ENCODE measurements around the gene PCDH15. TPM values are rescaled to one million over a fixed set of nuclear protein-coding genes. Genes with fewer than 3 reads are reported as not detected.

Gene PCDH15
- total RNA-seq, 1 experiment from 2014 or later = 0.61 TPM

DNA sequence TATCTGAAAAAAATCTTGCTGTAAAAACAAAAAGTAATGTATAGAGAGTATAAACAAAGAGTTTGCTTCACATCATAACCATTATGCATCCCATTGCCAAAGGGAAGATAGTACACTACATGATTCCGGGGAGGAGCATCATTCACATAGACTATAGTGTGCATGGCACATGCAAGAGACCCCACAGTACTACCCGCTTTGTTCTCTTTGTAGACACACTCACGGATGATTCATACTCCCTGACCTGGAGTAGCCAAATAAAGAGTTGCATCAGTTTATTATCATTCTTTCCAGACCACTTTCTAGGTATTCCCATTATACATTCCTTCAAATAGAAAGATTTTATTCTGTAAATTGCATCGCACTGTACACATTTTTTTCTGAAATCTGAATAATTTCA is 356.9 kb downstream of the PCDH15 start:
- Histone ChIP-seq H4K8ac (replicated peaks; ENCODE audit: insufficient read length, low read depth, low read length) (no peak overlapping the region), H4K91ac (ENCODE audit: insufficient read length, low read depth, low read length) (no peak overlapping the region)

More for the DNA sequence above, 356.9 kb downstream of the PCDH15 start:
- H3K4me1 ChIP-seq (ENCODE audit: insufficient read depth, low read length) = no peaks in the 10 kb centered on the region
- no peak overlapping the region for H2BK5ac ChIP-seq (ENCODE audit: insufficient read length, low read length)
- no peak overlapping the region for H2AFZ ChIP-seq (ENCODE audit: low read length)
- TF ChIP-seq, protein P1, sequence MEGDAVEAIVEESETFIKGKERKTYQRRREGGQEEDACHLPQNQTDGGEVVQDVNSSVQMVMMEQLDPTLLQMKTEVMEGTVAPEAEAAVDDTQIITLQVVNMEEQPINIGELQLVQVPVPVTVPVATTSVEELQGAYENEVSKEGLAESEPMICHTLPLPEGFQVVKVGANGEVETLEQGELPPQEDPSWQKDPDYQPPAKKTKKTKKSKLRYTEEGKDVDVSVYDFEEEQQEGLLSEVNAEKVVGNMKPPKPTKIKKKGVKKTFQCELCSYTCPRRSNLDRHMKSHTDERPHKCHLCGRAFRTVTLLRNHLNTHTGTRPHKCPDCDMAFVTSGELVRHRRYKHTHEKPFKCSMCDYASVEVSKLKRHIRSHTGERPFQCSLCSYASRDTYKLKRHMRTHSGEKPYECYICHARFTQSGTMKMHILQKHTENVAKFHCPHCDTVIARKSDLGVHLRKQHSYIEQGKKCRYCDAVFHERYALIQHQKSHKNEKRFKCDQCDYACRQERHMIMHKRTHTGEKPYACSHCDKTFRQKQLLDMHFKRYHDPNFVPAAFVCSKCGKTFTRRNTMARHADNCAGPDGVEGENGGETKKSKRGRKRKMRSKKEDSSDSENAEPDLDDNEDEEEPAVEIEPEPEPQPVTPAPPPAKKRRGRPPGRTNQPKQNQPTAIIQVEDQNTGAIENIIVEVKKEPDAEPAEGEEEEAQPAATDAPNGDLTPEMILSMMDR (conservative IDR thresholded peaks at IDR 0.05) = no peak
- no peaks in the 10 kb centered on the region for H4K20me1 ChIP-seq (ENCODE audit: control insufficient read depth, insufficient read depth, insufficient read length)
- no peaks in the 10 kb centered on the region for H3K27me3 Mint-ChIP-seq (ENCODE audit: low read depth)
- no peak for DNase-seq
- H3K23ac ChIP-seq (ENCODE audit: insufficient read length, low read depth, low read length) = no peak overlapping the region
- no peak overlapping the region for H3K14ac ChIP-seq (ENCODE audit: insufficient read depth, low read length)
- H3K18ac ChIP-seq (ENCODE audit: insufficient read length, low read depth, low read length) = no peak overlapping the region
- H4K5ac ChIP-seq (ENCODE audit: insufficient read length, low read depth, low read length) = no peak overlapping the region
- no peaks in the 10 kb centered on the region for H3K79me1 ChIP-seq (ENCODE audit: insufficient read depth, low read depth, low read length, poor library complexity, severe bottlenecking)
- H3K9ac ChIP-seq (ENCODE audit: extremely low read depth, insufficient read length, low read length) = no peak overlapping the region
- H3K23me2 ChIP-seq (ENCODE audit: insufficient read length, low read depth, low read length, poor library complexity, severe bottlenecking) = no peaks in the 10 kb centered on the region
- no peak overlapping the region for H3K27ac Mint-ChIP-seq
- H3K4me3 Mint-ChIP-seq = no peak overlapping the region
- H3K4me1 Mint-ChIP-seq = peaks cover 10 to 15% of the 10 kb centered on the region in 2 experiments
- no peak overlapping the region for H2BK120ac ChIP-seq (ENCODE audit: low read depth, low read length, poor library complexity, severe bottlenecking)
- H2AK5ac ChIP-seq (ENCODE audit: insufficient read length, low read length) = no peak overlapping the region
- H3T11ph ChIP-seq (ENCODE audit: low read length) = no peak overlapping the region
- H3K9me3 Mint-ChIP-seq = no peaks in the 10 kb centered on the region
- no peak overlapping the region for H2BK15ac ChIP-seq (ENCODE audit: low read depth, low read length)
- no peak overlapping the region for H3K56ac ChIP-seq (ENCODE audit: insufficient read length, low read depth, low read length)
- no peaks in the 10 kb centered on the region for H3K79me2 ChIP-seq (ENCODE audit: insufficient read depth, low read length)
- H3K4me2 ChIP-seq (ENCODE audit: insufficient read depth, insufficient read length, low read length) = no peak overlapping the region
- no peak overlapping the region for H2BK12ac ChIP-seq (ENCODE audit: insufficient read length, low read depth, low read length)
- H3K4ac ChIP-seq (ENCODE audit: low read depth, low read length) = no peak overlapping the region
- no peaks in the 10 kb centered on the region for H3K9me3 ChIP-seq (ENCODE audit: control insufficient read depth, low read depth, low read length)
- H3K36me3 Mint-ChIP-seq (ENCODE audit: insufficient read depth in 1 of 3, low read depth in 3 of 3) = no peaks in the 10 kb centered on the region
- WGBS (ENCODE audit: extremely low coverage, insufficient read length, low lambda C conversion rate) = no CpG with 5 or more reads among the region's 4 CpGs
- no peak overlapping the region for H3K27ac ChIP-seq (ENCODE audit: insufficient read length, low read depth, low read length)
- no peak overlapping the region for H2BK20ac ChIP-seq (ENCODE audit: low read depth, low read length, poor library complexity, severe bottlenecking)
- H3K27me3 ChIP-seq (ENCODE audit: insufficient read depth, low read length) = no peaks in the 10 kb centered on the region

Data from H9 (cell line).